HL-60 (cell line): ENCODE data around the gene CHRNA4.

ENCODE experiments used
- CTCF ChIP-seq: IDR thresholded peaks from one replicate; pipeline ENCODE4 v1.5.1; 2011; ENCODE audit warnings: low read length, control low read depth, inconsistent platforms; ENCODE audit not compliant: insufficient read depth
- POLR2AphosphoS5 ChIP-seq: IDR thresholded peaks from 2 replicates; pipeline ENCODE4 v1.6.1; 2012; ENCODE audit warnings: low read depth
- SPI1 ChIP-seq: IDR thresholded peaks from 2 replicates; pipeline ENCODE4 v1.6.1; 2012; ENCODE audit warnings: low read depth, mild to moderate bottlenecking, borderline replicate concordance
- TF ChIP-seq, protein P1 (sequence below): IDR thresholded peaks from 2 replicates; pipeline ENCODE4 v1.6.1; 2012; ENCODE audit warnings: low read depth; ENCODE audit not compliant: insufficient replicate concordance

- TF ChIP-seq SPI1 (no peak), CTCF (no peak), POLR2AphosphoS5 (no peak)
- TF ChIP-seq, protein P1, sequence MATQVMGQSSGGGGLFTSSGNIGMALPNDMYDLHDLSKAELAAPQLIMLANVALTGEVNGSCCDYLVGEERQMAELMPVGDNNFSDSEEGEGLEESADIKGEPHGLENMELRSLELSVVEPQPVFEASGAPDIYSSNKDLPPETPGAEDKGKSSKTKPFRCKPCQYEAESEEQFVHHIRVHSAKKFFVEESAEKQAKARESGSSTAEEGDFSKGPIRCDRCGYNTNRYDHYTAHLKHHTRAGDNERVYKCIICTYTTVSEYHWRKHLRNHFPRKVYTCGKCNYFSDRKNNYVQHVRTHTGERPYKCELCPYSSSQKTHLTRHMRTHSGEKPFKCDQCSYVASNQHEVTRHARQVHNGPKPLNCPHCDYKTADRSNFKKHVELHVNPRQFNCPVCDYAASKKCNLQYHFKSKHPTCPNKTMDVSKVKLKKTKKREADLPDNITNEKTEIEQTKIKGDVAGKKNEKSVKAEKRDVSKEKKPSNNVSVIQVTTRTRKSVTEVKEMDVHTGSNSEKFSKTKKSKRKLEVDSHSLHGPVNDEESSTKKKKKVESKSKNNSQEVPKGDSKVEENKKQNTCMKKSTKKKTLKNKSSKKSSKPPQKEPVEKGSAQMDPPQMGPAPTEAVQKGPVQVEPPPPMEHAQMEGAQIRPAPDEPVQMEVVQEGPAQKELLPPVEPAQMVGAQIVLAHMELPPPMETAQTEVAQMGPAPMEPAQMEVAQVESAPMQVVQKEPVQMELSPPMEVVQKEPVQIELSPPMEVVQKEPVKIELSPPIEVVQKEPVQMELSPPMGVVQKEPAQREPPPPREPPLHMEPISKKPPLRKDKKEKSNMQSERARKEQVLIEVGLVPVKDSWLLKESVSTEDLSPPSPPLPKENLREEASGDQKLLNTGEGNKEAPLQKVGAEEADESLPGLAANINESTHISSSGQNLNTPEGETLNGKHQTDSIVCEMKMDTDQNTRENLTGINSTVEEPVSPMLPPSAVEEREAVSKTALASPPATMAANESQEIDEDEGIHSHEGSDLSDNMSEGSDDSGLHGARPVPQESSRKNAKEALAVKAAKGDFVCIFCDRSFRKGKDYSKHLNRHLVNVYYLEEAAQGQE = no peak
Observed at GRCh38 chr20:63347950-63348827, 13.0 kb downstream of the CHRNA4 start.
